Activated CD4-positive, alpha-beta T cell treated with anti-CD3 and anti-CD28 coated beads for 1 hour (primary cell): ENCODE data around the gene RNASEH2A.
"Not testable (repeated sequence)": the region's sequence is repeated elsewhere in the genome, so short reads cannot be mapped to it uniquely, and the experiment has no call there.

Experiments
- DNase-seq: peaks from one replicate; pipeline ENCODE4 v3.0.0-alpha.2; 2020

RNASEH2A gene

DNA sequence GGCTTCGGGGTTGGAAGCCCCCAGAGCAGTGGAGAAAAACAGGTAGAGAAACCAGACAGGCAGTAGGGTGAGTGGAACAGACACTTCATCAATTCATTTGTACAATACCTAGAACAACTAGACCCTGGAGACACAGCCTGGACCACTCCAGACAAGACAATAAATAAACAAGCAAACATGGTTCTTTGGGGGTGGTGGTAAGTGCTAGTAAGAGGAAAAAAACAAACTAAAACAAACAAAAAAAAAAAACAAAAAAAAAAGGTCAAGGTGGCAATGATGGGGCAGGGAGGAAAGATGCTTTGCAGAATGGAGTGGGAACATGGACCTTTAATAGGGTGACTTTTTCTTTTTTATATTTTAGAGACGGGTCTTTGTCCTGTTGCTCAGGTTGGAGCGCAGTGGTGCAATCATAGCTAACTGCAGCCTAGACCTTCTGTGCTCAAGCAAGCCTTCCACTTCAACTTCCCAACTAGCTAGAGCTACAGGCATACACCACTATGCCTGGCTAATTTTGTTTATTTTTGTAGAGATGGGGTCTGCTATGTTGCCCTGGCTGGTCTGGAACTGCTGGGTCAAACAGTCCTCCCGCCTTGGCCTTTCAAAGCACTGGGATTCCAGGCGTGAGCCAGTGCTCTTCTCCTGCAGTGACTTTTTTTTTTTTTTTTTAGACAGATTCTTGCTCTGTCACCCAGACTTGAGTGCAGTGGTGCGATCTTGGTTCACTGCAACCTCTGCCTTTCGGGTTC, 12.0 kb upstream of the RNASEH2A start:
- DNase-seq = no peak

DNA sequence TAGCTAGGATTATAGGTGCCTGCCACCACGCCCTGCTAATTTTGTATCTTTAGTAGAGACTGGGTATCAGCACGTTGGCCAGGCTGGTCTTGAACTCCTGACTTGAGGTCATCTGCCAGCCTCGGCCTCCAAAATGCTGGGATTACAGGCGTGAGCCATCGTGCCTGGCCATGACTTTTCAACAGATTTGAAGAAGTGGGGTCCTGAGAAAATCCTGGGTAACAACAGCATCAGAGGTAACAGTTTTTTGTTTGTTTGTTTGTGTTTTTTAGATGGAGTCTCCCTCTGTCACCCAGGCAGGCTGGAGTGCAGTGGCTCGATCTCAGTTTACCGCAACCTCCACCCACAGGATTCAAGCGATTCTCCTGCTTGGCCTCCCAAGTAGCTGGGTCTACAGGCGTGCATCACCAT, 11.4 kb upstream of the RNASEH2A start:
- no peak for DNase-seq

DNA sequence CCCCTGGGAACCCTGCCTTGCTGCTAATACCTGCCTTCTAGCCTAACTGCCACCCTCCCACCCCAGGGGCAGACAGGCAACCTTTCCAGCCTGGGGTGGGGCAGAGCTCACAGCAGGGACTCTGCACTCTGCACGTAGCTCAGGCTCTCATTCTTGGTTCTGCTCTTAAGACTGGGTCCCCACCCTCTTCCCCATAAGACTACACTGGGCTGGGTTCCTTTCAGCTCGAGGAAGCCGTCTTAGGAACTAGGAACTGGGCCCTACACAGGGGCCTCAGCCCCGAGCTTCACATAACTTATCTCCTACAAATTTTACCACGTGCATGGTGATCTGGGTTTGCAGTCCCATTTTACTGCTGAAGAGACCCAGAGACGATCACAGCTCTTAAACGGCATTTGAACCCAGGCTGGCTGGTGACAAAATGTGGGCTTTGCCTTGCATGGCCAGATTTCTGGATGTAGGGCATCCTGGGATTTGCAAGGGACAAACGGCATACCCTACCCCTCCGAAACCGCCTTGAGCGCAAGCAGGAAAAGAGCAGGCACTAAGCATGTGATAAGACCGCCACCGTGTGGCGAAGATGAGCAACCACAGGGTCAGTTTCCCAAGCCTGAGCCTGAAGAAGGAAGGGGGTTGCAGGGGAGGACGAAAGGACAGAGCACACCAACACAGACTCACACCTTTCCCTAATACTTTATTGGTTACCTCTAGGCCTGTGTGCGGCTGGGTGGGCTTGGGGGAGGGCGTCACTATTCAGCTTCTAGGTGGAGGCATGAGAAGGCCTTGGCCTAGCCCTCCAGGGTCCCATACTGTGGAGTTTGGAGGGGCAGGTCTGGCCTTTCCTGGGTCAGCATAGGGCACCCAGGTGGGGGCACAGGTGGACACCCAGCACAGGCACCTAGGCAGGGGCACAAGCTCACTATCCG, 10.0 kb upstream of the RNASEH2A start:
- DNase-seq = peak; percentile 65

DNA sequence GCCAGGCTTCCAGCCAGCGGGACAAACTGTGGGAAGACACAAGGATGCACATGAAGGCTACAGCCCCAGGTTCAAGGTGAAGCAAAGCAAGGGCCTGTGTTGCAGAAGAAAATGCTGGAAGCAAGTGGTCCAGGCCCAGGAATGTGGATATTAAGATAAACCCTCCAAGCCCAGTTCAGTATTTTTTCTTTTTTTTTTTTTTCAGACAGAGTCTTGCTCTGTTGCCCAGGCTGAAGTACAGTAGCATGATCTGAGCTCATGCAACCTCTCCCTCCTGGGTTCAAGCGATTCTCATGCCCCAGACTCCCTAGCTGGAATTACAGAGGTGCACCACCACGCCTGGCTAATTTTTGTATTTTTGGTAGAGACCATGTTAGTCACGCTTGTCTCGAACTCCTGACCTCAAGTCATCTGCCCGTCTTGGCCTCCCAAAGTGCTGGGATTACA, 9.2 kb upstream of the RNASEH2A start:
- DNase-seq = no peak

DNA sequence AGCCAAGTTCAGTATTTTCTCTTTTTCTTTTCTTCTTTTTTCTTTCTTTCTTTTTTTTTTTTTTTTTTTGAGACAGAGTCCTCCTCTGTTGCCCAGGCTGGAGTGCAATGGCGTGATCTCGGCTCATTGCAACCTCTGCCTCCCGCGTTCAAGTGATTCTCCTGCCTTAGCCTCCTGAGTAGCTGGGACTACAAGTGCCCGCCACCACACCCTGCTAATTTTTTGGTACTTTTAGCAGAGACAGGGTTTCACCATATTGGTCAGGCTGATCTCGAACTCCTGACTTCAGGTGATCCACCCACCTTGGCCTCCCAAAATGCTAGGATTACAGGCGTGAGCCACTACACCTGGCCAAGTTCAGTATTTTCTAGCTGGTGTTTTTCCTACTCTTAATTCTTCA, 8.8 kb upstream of the RNASEH2A start:
- not testable (repeated sequence) for DNase-seq

DNA sequence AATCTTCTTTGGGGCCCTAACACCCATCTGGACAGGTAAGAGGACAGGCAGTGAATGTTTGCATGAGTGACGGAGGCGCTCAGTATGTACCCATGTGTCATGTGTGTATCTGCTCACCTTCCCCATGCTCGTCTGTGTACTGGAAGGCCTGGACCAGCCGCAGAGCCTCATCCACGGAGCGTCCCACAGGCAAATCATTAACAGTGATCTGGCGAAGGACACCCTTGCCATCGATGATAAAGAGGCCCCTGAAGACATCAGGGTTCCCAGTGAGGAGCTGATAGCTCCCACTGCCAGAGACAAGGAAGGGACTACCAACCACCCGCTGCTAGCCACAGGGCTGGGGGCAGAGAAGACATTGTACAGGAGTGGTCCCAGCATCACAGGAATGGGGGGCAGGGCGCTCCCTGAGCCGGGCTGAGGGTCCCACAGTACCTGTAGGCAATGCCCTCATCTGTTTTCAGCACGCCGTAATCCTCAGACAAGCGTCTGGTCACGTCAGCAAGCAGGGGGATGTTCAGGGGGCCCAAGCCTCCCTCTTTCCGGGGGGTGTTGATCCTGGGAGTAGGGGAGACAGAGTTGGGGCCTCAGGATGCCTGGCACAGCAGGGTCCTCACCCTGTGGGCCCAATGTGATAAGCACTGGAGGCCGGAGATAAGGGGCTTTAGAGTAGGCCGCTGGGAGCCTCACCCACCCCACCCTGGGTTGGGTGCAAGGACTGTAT, 6.5 kb upstream of the RNASEH2A start:
- no peak for DNase-seq

DNA sequence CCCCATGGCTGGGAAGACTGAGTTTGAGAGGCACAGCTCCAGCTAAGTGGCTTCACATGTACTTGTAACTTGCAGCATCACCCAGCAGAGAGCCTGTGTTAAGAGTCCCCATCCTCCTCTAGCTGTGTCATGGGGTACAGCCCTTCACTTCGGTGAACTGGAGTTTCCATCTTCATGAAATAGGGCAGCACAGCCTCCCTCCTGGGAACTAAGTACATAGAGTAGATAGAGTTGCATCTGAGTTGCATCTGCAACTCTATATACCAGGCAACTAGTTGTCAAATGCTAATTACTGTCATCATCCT, 6.0 kb upstream of the RNASEH2A start:
- DNase-seq = no peak

DNA sequence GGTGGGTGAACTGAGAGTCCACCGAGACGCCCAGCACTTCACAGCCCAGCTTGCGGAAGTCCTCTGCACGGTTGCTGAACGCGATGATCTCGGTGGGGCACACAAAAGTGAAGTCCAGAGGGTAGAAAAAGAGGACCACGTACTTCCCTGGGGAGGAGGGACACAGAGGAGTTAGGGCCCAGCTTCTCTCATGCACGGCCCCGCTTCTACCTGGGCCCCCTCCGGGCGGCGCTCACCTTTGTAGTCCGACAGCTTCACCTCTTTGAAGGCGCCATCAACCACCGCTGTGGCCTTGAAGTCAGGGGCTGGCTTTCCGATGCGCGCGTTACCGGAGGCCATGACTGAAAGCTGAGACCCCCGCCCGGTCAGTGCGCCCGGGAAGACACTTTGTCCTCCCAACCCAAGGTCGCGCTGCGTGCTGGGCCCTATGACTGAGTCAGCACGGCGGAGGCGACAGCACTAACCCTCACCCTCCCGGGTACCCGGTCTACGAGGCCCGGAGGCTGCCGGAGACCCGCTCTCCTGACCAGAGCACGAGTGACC, 5.4 kb upstream of the RNASEH2A start:
- DNase-seq = no peak

DNA sequence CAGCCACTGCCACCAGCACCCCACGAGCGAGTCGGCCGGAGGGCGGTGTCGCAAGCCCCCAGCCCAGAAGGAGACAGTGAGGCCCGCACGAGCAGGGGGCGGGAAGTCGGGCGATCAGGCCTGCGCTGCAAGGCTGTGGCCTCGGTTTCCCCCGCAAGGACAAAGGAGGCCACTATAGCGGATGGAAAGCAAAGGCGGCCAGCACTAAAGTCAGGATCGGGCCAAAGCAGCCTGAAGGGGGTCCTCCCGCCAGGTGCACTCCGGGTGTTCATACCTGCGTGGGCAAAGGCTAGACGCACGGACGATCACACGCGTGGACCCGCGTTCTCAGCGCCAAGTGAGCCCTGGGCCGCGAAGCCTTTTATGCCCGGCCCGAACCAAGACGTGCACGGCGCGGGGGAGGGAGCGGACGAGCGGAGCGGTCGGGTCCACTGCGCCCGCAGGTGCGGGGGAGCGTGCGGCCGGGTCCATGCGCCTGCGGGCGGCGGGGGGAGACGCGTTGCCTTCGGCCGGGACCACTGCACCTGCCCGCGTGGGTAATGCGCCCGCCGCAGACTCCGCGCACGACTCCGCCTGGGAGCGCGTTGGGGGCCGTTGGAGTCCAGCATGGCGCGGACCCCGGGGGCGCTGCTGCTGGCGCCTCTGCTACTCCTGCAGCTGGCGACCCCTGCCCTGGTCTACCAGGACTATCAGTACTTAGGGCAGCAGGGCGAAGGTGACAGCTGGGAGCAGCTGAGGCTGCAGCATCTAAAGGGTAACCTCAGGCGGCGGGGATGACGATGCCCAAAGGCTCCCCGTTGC, 4.7 kb upstream of the RNASEH2A start, which contains the start of the genes PRDX2 and THSD8:
Gene PRDX2, minus strand, starts transcription at position 335 of the 801 bp plus-strand sequence. CDS start 539 bp downstream, outside the sequence.
Gene THSD8, plus strand, starts transcription at position 604 of the 801 bp plus-strand sequence. Its CDS starts 3 bp downstream, at position 607.
- peak; percentile 68 for DNase-seq

DNA sequence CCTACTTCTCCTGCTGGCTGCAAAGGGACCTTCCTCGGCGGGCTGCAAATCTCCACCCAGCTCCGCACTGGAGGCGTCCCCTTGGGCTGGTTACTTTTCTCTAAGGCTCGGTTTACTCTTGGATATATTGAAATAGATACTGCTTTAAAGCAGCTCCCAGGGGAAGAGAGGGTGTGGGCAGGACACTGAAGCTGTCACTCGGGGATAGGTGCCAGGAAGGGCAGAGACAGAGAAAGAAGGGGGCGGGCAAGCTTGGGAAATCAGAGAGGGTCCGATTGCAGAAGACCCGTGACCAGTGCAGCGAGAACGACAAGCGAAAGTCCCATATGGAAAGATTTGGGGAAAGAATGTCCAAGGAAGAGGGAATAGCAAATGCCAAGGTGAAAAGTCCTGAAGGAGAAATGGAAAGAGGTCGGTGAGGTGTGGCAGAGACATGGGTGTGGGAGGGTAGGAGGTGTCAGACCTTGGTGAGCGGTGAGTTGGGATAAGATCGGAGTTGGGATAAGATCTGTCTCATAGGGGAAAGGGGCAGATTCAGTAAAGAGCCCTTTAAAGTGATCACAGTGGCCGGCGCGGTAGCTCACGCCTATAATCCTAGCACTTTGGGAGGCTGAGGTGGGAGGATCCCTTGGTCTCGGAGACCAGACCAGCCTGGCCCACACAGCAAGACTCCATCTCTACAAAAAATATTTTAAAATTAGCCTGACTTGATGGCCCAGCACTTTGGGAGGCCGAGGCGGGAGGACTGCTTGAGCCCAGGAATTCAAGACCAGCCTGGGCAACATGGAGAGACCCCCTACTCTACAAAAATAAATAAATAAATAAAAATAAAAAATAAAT, 3.9 kb upstream of the RNASEH2A start:
- no peak for DNase-seq

DNA sequence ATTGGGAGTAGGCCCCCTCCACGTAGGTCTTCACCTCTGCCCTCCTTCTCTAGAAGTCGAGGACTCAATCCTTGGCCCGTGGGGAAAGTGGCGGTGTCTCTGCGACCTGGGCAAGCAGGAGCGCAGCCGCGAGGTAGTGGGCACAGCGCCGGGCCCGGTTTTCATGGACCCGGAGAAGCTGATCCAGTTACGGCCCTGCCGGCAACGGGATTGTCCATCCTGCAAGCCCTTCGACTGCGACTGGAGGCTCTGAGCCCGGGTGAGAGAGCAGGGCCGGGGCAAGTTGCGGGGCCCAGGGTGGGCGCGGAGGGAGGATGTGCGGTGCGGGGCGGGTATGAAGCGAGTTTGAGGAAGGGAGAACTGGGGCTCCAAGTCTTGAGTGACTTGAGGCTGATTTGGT, 2.3 kb upstream of the RNASEH2A start:
- DNase-seq = no peak

DNA sequence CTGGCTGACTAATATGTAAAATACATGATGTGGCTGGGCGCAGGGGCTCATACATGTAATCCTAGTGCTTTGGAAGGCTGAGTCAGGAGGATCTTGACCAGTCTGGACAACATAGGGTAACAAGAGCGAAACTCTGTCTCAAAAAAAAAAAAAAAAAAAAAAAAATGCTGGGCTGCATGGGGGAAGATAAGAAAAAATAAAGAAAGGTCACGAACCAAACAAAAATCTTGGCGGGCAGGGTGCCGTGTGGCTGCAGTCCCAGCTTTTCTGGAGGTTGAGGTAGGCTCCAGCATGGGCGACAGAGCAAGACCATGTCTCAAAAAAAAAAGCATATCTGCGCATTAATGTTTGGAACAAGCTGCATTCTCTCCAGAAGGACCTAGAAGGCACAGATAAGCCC, 8.7 kb downstream of the RNASEH2A start:
- DNase-seq = no peak

DNA sequence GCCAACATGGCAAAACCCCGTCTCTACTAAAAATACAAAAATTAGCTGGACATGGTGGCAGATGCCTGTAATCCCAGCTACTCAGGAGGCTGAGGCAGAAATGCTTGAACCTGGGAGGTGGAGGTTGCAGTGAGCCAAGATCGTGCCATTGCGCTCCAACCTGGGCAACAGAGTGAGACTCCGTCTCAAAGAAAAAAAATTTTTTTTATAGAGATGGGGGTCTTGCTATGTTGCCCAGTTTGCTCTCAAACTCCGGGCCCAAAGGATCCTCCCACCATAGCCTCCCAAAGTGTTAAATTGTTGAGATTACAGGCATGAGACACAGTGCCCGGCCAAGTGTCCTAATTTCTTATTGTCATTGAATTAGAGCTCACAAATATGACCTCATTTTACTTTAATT, 10.8 kb downstream of the RNASEH2A start:
- DNase-seq = not testable (repeated sequence)

DNA sequence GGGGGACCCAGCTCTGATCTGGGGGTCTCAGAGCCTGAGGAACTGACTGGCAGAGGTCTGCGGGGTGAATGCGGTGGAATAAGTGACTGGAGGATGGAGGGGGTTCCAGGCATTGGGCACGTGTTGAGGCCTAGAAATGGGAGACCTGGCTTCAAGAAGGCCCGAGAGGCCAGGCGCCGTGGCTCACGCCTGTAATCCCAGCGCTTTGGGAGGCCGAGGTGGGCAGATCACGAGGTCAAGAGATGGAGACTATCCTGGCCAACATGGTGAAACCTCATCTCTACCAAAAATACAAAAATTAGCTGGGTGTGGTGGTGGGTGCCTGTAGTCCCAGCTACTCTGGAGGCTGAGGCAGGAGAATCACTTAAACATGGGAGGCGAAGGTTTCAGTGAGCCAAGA, 11.4 kb downstream of the RNASEH2A start:
- not testable (repeated sequence) for DNase-seq

DNA sequence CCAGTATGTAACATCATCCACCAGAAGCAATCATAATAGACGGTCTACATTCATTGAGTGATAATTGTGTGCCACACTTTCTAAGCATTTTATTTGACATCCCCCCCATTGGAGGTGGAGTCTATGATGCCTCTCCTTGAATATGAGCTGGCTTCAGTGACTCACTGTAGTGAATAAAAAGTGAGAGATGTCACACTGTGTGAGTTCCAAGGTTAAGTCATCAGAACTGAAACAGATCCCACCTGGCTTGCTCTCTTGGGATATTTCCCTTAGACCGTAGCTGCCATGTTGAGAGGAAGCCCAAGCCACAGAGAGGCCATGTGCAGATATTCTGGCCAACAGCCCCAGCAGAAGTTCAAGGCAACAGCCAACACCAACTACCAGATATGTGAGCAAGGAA, 15.4 kb downstream of the RNASEH2A start:
- no peak for DNase-seq

DNA sequence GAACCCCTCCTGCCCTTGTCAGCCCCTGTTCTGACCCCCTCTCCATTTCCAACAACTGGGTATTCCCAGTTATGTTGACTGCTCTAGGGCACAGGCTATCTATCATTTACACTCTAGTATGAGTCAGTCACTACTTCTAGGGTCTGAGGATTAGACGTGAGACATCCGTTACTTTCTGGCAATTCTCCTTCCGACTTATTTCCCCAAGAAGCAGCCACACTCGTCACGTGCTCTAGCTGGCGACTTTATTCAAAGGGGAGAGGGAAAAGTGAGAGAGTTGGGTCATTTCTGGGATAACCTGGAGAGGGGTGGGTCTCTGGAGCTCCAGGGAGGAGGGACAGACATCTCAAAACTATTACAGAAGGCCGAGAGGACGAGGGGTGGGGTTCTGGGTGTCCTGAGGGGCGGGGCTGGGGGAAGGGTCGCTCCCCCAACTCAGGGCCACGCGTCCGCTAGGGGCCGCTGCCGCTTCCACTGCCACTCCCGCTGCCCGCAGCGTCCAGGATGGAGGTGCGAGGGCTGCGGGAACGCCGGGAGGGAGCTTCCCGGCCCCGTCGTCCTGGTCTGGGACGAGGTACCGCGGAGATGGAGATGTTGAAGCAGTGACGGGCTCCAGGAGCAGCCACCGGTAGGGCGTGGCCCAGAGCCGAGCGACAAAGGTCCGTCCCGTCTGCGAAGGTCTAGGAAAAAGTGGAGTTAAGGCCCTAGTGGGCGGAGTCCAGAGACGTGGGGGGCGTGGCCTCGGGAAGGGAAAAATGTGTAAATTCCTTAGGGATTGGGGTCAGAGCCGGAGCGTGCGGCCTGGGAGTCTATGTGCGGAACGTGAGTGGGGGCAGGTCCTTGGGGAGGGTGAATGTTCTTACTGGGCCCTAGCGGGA, 19.1 kb downstream of the RNASEH2A start:
- no peak for DNase-seq

DNA sequence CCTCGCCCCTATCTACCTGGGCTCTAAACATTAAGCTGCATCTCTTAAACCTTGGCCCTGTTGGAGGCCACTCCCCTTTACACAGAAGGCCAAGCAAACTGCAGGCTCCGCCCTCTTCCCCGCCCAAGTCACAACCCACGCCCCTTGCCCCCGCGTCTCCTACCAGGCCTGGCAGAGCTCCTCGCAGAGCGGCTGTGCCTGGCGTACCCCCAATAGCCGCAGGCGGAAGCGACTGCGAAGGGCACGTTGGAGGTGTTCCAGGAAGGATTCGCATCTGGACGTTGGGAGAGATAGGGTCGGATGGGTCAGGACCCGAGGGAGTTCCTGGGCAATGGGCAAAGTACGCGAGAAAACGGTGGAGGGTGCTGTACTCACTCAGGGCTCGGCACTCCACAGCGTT, 22.1 kb downstream of the RNASEH2A start:
- DNase-seq = no peak

DNA sequence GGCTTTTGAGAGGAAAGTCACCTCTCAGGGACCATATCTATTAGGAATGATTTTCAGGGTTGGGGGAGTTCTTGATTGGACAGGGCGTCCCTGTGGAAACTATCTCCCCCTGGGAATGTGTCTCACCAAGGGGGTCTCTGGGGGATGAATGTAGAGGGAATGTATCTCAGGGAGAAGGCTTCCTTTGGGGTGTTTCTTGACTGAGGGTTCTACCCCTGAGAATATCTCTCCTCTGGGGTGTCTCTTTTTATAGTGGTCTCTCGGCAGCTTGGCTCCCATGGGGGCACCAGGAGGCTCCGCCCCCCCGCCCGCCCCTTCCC, 27.0 kb downstream of the RNASEH2A start:
- DNase-seq = no peak

DNA sequence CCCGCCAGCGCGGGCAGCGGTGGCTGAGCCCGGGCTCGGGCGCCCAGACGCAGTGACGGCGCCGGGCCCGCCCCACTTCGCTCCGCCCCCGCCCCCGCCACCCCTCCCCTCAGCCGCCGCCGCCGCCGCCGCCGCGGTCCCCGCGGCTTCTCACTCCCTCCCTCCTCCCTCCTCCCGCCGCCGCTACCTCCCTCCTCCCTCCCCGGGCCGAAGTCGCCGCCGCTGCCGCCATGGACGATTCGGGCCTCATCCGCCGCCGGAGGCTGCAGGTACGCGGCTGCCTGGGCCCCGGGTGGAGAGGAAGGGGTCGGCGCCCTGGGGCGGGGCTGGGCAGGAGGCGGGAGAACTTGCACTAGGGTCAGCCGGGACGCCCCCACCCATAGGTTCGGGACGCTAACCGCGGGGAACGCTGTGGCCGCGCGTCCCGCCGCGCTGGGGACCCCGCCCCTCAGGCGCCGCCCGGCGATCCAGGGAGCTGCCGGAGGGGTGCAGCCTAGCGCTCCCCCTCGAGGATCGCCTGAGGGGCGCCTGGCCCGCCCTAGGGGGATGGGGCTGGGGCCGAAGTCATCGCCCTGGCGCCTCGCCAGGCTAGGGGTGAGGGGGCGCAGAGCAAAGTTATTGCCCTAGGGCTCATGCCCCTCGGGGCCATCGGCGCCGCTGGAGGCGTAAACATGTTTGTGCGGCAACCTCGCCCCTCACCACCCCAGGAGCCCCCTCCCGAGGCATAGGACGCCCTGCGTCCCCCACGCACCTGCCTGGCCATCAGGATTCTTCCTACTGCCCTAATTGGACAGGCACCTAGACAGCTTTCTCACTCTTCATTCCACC, 27.6 kb downstream of the RNASEH2A start:
- DNase-seq = no peak
